Measurements from ENCODE around the gene DIPK1A.

Gene DIPK1A

DNA sequence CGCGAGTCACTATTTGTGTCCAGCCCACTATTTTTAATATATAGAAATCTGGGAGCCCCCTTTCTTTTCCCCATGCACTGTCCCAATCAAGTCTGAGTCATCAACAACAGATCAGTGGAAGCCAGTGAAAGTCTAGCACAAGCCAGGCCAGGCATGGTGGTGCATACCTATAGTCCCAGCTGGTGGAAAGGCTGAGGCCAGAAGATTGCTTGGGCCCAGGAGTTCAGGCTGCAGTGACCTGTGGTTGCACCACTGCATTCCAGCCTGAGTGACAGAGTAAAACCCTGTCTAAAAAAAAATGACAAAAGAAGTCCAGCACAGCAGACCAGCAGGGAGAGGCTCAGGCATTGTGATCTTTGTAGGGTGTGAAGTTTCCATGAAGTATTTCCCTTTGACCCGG is 138.4 kb downstream of the DIPK1A start:
- no peaks in the 10 kb centered on the region for H4K20me1 ChIP-seq (ENCODE audit: insufficient read depth, low read length)
- no peak for TF ChIP-seq EZH2 (IDR thresholded peaks at IDR 0.05; ENCODE audit: borderline replicate concordance, low read length)
- no peak for TF ChIP-seq CTCF (IDR thresholded peaks at IDR 0.05; ENCODE audit: low read length)
- H3F3A ChIP-seq (ENCODE audit: insufficient read depth, low read length) = no peaks in the 10 kb centered on the region
- H3K27ac ChIP-seq (ENCODE audit: low read depth, low read length, poor library complexity, severe bottlenecking) = no peak overlapping the region
- H3K79me2 ChIP-seq (ENCODE audit: insufficient read depth, low read length) = no peaks in the 10 kb centered on the region
- H3K9me3 ChIP-seq (ENCODE audit: low read length) = no peaks in the 10 kb centered on the region
- H3K27me3 ChIP-seq (ENCODE audit: insufficient read depth, low read length) = no peaks in the 10 kb centered on the region
- H3K9me2 ChIP-seq (ENCODE audit: low read depth, low read length) = no peaks in the 10 kb centered on the region
- no peak overlapping the region for H3K9ac ChIP-seq (ENCODE audit: low read length)
- no peak overlapping the region for H3K4me3 ChIP-seq (ENCODE audit: low read depth, low read length, poor library complexity, severe bottlenecking)
- no peak overlapping the region for H3K4me2 ChIP-seq (ENCODE audit: low read length)
- H3K4me1 ChIP-seq (ENCODE audit: insufficient read depth, low read length, severe bottlenecking) = no peaks in the 10 kb centered on the region
- H2AFZ ChIP-seq (ENCODE audit: low read length) = no peak overlapping the region
- no peaks in the 10 kb centered on the region for H3K36me3 ChIP-seq (ENCODE audit: insufficient read depth, low read length)

- Histone ChIP-seq H3K27me3 (ENCODE audit: insufficient read depth, low read length) (no peaks in the 10 kb centered on the region), H3K9ac (ENCODE audit: low read length) (no peak overlapping the region), H3K9me2 (ENCODE audit: low read depth, low read length) (no peaks in the 10 kb centered on the region), H4K20me1 (ENCODE audit: insufficient read depth, low read length) (no peaks in the 10 kb centered on the region), H3K4me1 (ENCODE audit: insufficient read depth, low read length, severe bottlenecking) (no peaks in the 10 kb centered on the region), H3K79me2 (ENCODE audit: insufficient read depth, low read length) (no peaks in the 10 kb centered on the region), H3K4me2 (ENCODE audit: low read length) (no peak overlapping the region), H3K36me3 (ENCODE audit: insufficient read depth, low read length) (no peaks in the 10 kb centered on the region), H2AFZ (ENCODE audit: low read length) (no peak overlapping the region), H3K4me3 (ENCODE audit: low read depth, low read length, poor library complexity, severe bottlenecking) (no peak overlapping the region), H3K9me3 (ENCODE audit: low read length) (no peaks in the 10 kb centered on the region), H3F3A (ENCODE audit: insufficient read depth, low read length) (no peaks in the 10 kb centered on the region), H3K27ac (ENCODE audit: low read depth, low read length, poor library complexity, severe bottlenecking) (no peak overlapping the region)
- TF ChIP-seq CTCF (IDR thresholded peaks at IDR 0.05; ENCODE audit: low read length) = no peak
- no peak for TF ChIP-seq EZH2 (IDR thresholded peaks at IDR 0.05; ENCODE audit: borderline replicate concordance, low read length)
These were observed 140.7 kb downstream of the DIPK1A start for GRCh38 chr1:92820551-92820950.

DNA sequence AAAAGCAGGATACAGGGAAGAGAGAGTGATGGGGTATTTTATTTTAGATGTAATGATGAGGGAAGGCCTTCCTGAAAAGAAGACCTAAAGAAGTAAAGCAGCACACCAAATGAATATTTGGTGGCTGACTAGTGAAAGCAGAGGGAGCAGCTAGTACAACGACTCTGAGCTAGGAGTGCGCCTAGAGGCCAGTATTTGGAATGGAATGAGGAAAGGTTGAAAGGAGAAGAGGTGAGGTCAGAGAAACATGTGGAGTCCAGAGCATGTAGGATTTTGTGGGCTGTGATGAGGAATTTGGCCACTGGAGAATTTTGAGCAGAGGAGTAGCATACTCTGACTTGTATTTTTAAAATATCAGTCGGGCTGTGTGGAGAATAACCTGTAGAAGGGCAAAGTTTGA is 141.2 kb downstream of the DIPK1A start:
- no peaks in the 10 kb centered on the region for H3F3A ChIP-seq (ENCODE audit: insufficient read depth, low read length)
- no peaks in the 10 kb centered on the region for H3K27me3 ChIP-seq (ENCODE audit: insufficient read depth, low read length)
- no peaks in the 10 kb centered on the region for H4K20me1 ChIP-seq (ENCODE audit: insufficient read depth, low read length)
- H2AFZ ChIP-seq (ENCODE audit: low read length) = no peak overlapping the region
- no peak overlapping the region for H3K4me2 ChIP-seq (ENCODE audit: low read length)
- H3K4me3 ChIP-seq (ENCODE audit: low read depth, low read length, poor library complexity, severe bottlenecking) = no peak overlapping the region
- H3K4me1 ChIP-seq (ENCODE audit: insufficient read depth, low read length, severe bottlenecking) = no peaks in the 10 kb centered on the region
- no peak overlapping the region for H3K9ac ChIP-seq (ENCODE audit: low read length)
- no peaks in the 10 kb centered on the region for H3K79me2 ChIP-seq (ENCODE audit: insufficient read depth, low read length)
- no peak overlapping the region for H3K27ac ChIP-seq (ENCODE audit: low read depth, low read length, poor library complexity, severe bottlenecking)
- no peaks in the 10 kb centered on the region for H3K36me3 ChIP-seq (ENCODE audit: insufficient read depth, low read length)
- no peak for TF ChIP-seq EZH2 (IDR thresholded peaks at IDR 0.05; ENCODE audit: borderline replicate concordance, low read length)
- no peak for TF ChIP-seq CTCF (IDR thresholded peaks at IDR 0.05; ENCODE audit: low read length)
- H3K9me2 ChIP-seq (ENCODE audit: low read depth, low read length) = no peaks in the 10 kb centered on the region
- no peaks in the 10 kb centered on the region for H3K9me3 ChIP-seq (ENCODE audit: low read length)
